Effector memory CD8-positive, alpha-beta T cell (primary cell): Measurements from ENCODE around the gene ATXN1.
"Not testable (repeated sequence)": the region's sequence is repeated elsewhere in the genome, so short reads cannot be mapped to it uniquely, and the experiment has no call there.

Source experiments
- ATAC-seq: fragments of 150-1000 bp; cut with Tn5 transposase; replicated peaks from 2 replicates; pipeline ENCODE4 v1.10.0; 2021; ENCODE audit warnings: mild to moderate bottlenecking, moderate library complexity
- DNase-seq, 3 experiments: peaks; one replicate each; pipeline ENCODE4 v3.0.0; 2021
- H3K27ac Mint-ChIP-seq, 2 donors: one replicate each; pipeline ENCODE4 v1.8.0; 2022; ENCODE audit warnings: mild to moderate bottlenecking in 2 of 2, mixed read lengths in 2 of 2, moderate library complexity in 2 of 2
- H3K27me3 Mint-ChIP-seq, 2 donors: one replicate each; pipeline ENCODE4 v1.8.0; 2022; ENCODE audit warnings: mixed read lengths in 2 of 2
- H3K36me3 Mint-ChIP-seq: one replicate; pipeline ENCODE4 v1.8.0; 2022; ENCODE audit warnings: mild to moderate bottlenecking, moderate library complexity, mixed read lengths; ENCODE audit not compliant: insufficient read depth
- H3K4me1 Mint-ChIP-seq, 2 donors: one replicate each; pipeline ENCODE4 v1.8.0; 2022; ENCODE audit warnings: low read depth in 2 of 2, mixed read lengths in 2 of 2
- H3K4me3 Mint-ChIP-seq, 2 donors: one replicate each; pipeline ENCODE4 v1.8.0; 2022; ENCODE audit warnings: mild to moderate bottlenecking in 2 of 2, mixed read lengths in 2 of 2, moderate library complexity in 2 of 2
- H3K9me3 Mint-ChIP-seq, 2 donors: one replicate each; pipeline ENCODE4 v1.8.0; 2022; ENCODE audit warnings: mixed read lengths in 2 of 2

Gene ATXN1

GRCh38 chr6:16613504-16613903 lies 147.8 kb downstream of the ATXN1 start:
- H3K36me3 Mint-ChIP-seq: peaks cover 10% of the 10 kb centered on the region
- H3K9me3 Mint-ChIP-seq, ATAC-seq, DNase-seq, H3K4me3 Mint-ChIP-seq, H3K27me3 Mint-ChIP-seq, H3K27ac Mint-ChIP-seq: not testable (repeated sequence)
- H3K4me1 Mint-ChIP-seq: peaks cover 5 to 16% of the 10 kb centered on the region in 2 donors

GRCh38 chr6:16608444-16608843 lies 152.8 kb downstream of the ATXN1 start:
- Mint-ChIP-seq H3K9me3 (no peaks in the 10 kb centered on the region), H3K27me3 (no peaks in the 10 kb centered on the region), H3K27ac (no peak overlapping the region), H3K4me1 (peaks cover 8 to 23% of the 10 kb centered on the region in 2 donors), H3K4me3 (no peak overlapping the region), H3K36me3 (peaks cover 9% of the 10 kb centered on the region)
- ATAC-seq (no peak), DNase-seq (no peak)

DNA sequence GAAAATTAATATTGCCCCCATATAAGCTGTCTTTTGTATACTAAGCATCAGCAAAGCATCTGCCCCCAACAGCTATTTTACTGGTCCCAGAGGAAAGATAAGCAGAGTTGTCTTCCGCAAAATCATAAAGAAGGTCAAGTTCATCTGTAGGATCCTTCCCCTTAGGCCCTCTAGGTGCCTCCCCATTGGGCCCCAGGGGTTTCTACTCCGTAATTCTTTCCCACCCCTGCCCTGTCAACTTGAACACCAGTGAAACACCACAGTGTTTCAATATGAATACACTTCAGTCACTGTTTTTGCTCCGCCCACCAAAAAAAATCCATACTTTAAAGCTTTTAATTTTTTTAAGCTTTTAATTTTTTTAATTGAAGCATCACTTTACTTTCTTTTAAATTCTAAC lies 159.2 kb downstream of the ATXN1 start:
- DNase-seq (no peak), ATAC-seq (no peak)
- H3K4me1 Mint-ChIP-seq: peaks cover 15 to 38% of the 10 kb centered on the region in 2 donors
- H3K27ac Mint-ChIP-seq: no peak overlapping the region
- no peak overlapping the region for H3K4me3 Mint-ChIP-seq
- H3K36me3 Mint-ChIP-seq: peaks cover 6% of the 10 kb centered on the region
- H3K9me3 Mint-ChIP-seq: no peaks in the 10 kb centered on the region
- H3K27me3 Mint-ChIP-seq: no peaks in the 10 kb centered on the region

GRCh38 chr6:16600701-16601100 lies 160.6 kb downstream of the ATXN1 start:
- Mint-ChIP-seq H3K4me3 (no peak overlapping the region), H3K27ac (peak overlapping the region; percentile 10 to 74), H3K9me3 (no peaks in the 10 kb centered on the region), H3K36me3 (peaks cover 6% of the 10 kb centered on the region), H3K4me1 (peaks cover 17 to 34% of the 10 kb centered on the region in 2 donors), H3K27me3 (no peaks in the 10 kb centered on the region)
- DNase-seq (no peak), ATAC-seq (no peak)

DNA sequence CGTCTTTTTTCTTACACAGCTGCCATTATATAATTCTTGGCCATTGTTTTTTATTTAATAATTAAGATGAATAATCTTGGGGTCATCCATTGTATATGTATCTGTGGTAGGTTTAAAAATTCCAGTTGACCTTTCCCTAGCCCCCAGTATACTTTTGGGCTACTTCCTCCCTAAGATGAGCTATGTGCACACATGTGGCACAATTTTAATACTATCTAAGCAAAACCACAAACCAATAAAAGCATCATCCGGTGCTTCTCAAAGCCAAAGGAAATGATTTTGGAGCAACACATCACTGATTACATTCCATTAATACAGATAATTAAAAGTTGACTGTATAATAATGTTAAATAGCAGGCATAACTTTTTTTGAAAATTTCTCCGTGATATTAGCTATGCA lies 161.2 kb downstream of the ATXN1 start:
- Mint-ChIP-seq H3K27me3 (no peaks in the 10 kb centered on the region), H3K4me3 (no peak overlapping the region), H3K27ac (peak overlapping the region in 1 of 2 donors; percentile 74), H3K4me1 (peaks cover 17 to 29% of the 10 kb centered on the region in 2 donors), H3K9me3 (no peaks in the 10 kb centered on the region), H3K36me3 (peaks cover 6% of the 10 kb centered on the region)
- peak; percentile 44 for ATAC-seq
- DNase-seq: no peak

DNA sequence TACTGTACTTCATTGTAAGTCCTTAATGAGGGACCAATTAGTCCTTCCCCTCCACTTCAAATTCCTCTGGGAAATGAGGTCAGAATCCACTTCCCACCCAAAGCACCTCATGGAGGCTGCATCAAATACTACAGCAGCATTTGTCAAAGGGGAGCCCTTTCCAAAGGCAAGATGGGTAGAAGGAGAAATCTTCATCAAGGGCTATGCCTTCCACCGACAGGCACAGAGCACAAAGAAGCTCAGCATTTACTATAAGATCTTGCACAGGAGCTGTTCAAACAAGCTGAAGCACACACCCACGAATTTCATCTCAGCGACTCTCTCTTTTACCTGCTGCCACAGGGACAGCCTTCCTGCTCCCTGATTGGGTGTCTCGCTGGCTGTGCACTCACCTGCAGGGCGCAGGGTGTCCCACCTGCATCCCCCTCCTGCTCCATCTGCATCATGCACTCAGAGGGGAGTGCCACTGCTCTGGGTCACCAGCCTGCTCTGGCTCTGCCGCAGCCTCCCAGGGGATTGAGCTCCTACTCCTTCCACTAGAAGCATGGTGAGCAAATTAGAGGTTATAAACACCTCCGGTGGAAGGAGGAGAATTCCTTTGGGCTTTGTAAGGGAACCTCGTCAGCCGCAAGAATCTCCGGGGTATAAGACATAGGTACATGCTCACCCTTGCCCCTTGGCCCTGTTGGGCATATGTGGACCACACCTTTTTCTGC lies 164.5 kb downstream of the ATXN1 start:
- ATAC-seq: no peak
- Mint-ChIP-seq H3K4me3 (no peak overlapping the region), H3K27me3 (no peaks in the 10 kb centered on the region), H3K27ac (no peak overlapping the region), H3K9me3 (no peaks in the 10 kb centered on the region), H3K36me3 (peaks cover 4% of the 10 kb centered on the region), H3K4me1 (peaks cover 10 to 35% of the 10 kb centered on the region in 2 donors)
- no peak for DNase-seq

GRCh38 chr6:16595514-16596120 lies 165.6 kb downstream of the ATXN1 start:
- peaks cover 12 to 32% of the 10 kb centered on the region in 2 donors for H3K4me1 Mint-ChIP-seq
- H3K9me3 Mint-ChIP-seq: no peaks in the 10 kb centered on the region
- no peak overlapping the region for H3K4me3 Mint-ChIP-seq
- H3K36me3 Mint-ChIP-seq: peaks cover 4% of the 10 kb centered on the region
- H3K27me3 Mint-ChIP-seq: no peaks in the 10 kb centered on the region
- no peak for ATAC-seq
- H3K27ac Mint-ChIP-seq: no peak overlapping the region
- no peak for DNase-seq

DNA sequence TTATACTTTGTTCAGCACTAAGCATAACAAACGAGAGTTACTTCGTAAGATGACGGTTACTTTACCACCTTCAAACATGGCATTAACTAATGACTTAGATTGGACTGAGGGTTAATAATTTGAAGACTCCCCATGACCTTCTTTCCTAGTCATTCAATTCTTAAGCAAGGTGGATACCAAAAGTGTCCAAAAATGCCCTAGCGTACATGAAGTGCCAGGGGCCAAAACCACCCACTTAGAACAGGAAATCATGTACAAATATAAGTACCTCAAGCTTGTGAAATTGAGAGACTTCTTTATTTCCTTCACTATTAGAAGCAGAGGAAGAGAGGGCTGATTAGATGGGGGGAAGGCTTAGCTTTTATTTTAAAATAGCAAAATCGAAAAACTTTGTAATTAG lies 166.4 kb downstream of the ATXN1 start:
- no peak overlapping the region for H3K4me3 Mint-ChIP-seq
- peak overlapping the region in 1 of 2 donors; percentile 15 for H3K27ac Mint-ChIP-seq
- no peaks in the 10 kb centered on the region for H3K9me3 Mint-ChIP-seq
- H3K4me1 Mint-ChIP-seq: peaks cover 7 to 24% of the 10 kb centered on the region in 2 donors
- ATAC-seq (no peak), DNase-seq (no peak)
- peaks cover 4% of the 10 kb centered on the region for H3K36me3 Mint-ChIP-seq
- H3K27me3 Mint-ChIP-seq: no peaks in the 10 kb centered on the region

DNA sequence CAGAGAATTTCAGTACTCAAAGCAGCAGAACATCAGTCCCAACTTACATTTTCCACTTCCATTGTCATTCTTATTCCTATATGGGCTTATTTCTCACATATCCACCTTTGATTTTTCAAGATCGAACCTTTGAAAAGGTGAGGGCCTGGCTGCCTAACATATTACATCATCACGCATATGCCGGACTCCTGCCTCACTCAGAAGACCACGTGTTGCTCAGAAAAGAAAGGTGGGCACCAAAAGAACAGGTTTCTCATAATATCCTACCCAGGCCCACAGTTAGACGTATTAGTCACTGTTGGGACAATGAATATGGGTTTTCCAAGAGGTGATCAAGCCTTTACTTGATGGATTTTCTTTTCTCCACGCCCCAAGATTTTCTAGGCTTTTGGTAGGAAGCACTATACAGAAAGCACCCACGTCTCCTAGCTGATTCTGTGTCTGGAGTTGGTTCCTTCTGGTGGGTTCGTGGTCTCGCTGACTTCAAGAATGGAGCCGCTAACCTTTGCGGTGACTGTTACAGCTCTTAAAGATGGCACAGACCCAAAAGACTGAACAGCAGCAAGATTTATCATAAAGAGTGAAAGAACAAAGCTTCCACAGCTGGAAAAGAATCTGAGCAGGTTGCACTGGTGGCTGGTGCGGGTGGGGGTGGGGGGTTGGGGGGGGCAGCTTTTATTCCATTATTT lies 168.9 kb downstream of the ATXN1 start:
- H3K27me3 Mint-ChIP-seq: no peaks in the 10 kb centered on the region
- no peaks in the 10 kb centered on the region for H3K9me3 Mint-ChIP-seq
- no peak overlapping the region for H3K4me3 Mint-ChIP-seq
- H3K36me3 Mint-ChIP-seq: peaks cover 4% of the 10 kb centered on the region
- peaks cover 13 to 31% of the 10 kb centered on the region in 2 donors for H3K4me1 Mint-ChIP-seq
- ATAC-seq (no peak), DNase-seq (no peak)
- peak overlapping the region in 1 of 2 donors; percentile 61 for H3K27ac Mint-ChIP-seq

GRCh38 chr6:16591396-16592222 lies 169.7 kb downstream of the ATXN1 start:
- ATAC-seq (no peak), DNase-seq (no peak)
- Mint-ChIP-seq H3K4me3 (no peak overlapping the region), H3K9me3 (no peaks in the 10 kb centered on the region), H3K27me3 (no peaks in the 10 kb centered on the region), H3K27ac (peak overlapping the region in 1 of 2 donors; percentile 61), H3K36me3 (peaks cover 3% of the 10 kb centered on the region), H3K4me1 (peaks cover 13 to 27% of the 10 kb centered on the region in 2 donors)

GRCh38 chr6:16585805-16586204 lies 175.5 kb downstream of the ATXN1 start:
- Mint-ChIP-seq H3K9me3 (no peaks in the 10 kb centered on the region), H3K36me3 (peaks cover 26% of the 10 kb centered on the region), H3K27me3 (no peaks in the 10 kb centered on the region), H3K4me1 (peaks cover 17 to 29% of the 10 kb centered on the region in 2 donors), H3K27ac (peak overlapping the region in 1 of 2 donors; percentile 15), H3K4me3 (no peak overlapping the region)
- ATAC-seq (no peak), DNase-seq (no peak)

- H3K27me3 Mint-ChIP-seq: no peaks in the 10 kb centered on the region
- no peak overlapping the region for H3K4me3 Mint-ChIP-seq
- H3K36me3 Mint-ChIP-seq: peaks cover 31% of the 10 kb centered on the region
- no peaks in the 10 kb centered on the region for H3K9me3 Mint-ChIP-seq
- ATAC-seq (no peak), DNase-seq (no peak)
- peak overlapping the region; percentile 18 to 23 for H3K27ac Mint-ChIP-seq
- H3K4me1 Mint-ChIP-seq: peaks cover 14 to 20% of the 10 kb centered on the region in 2 donors
Measured at GRCh38 chr6:16583144-16583762, 178.0 kb downstream of the ATXN1 start.
